Measurements from ENCODE around the gene HIPK4.

- TF ChIP-seq ZNF565 (CRISPR knock-in tag; conservative IDR thresholded peaks at IDR 0.05; ENCODE audit: low read depth) (no peak), CSDC2 (CRISPR knock-in tag; IDR thresholded peaks at IDR 0.05) (no peak), ZFP30 (CRISPR knock-in tag; IDR thresholded peaks at IDR 0.05) (no peak), PATZ1 (CRISPR knock-in tag; IDR thresholded peaks at IDR 0.05; ENCODE audit: borderline replicate concordance) (no peak), ARNTL (CRISPR knock-in tag; IDR thresholded peaks at IDR 0.05; ENCODE audit: borderline replicate concordance, low read depth) (no peak), ZFP3 (CRISPR knock-in tag; IDR thresholded peaks at IDR 0.05) (no peak)
Measured at GRCh38 chr19:40410030-40410389, 20.0 kb upstream of the HIPK4 start.
